NK-92 (cell line): ENCODE results near the gene IPMK.
"Not testable (repeated sequence)": the region's sequence is repeated elsewhere in the genome, so short reads cannot be mapped to it uniquely, and the experiment has no call there.

Experiments used
- DNase-seq: peaks from one replicate; lab custom pipeline; 2025; ENCODE audit not compliant: unreplicated experiment; lab: John Stamatoyannopoulos, UW

The IPMK gene

DNA sequence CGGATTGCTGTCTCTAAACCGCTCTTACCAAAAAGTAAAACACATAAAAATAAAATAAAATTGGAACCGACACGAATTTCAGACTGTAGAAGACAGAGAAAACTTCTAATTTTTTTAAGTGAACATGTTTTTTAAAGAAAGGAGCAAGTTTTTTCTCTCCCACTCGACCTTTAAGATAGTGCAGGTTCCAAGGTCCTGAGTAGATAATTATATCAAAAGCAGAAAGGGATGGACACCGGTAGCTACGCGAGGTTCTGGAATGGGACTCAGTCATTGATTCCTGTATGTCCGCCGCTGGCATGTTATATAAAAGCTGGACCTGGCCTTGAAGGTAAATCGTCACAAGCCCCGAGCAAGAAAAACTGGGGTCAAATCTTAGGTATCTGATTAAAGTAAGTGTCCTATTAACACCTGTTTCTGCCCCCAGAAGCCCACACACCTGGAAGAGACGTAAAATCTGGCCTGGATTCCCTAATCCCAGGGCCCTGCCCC, 806 bp upstream of the IPMK start:
- DNase-seq: no peak

DNA sequence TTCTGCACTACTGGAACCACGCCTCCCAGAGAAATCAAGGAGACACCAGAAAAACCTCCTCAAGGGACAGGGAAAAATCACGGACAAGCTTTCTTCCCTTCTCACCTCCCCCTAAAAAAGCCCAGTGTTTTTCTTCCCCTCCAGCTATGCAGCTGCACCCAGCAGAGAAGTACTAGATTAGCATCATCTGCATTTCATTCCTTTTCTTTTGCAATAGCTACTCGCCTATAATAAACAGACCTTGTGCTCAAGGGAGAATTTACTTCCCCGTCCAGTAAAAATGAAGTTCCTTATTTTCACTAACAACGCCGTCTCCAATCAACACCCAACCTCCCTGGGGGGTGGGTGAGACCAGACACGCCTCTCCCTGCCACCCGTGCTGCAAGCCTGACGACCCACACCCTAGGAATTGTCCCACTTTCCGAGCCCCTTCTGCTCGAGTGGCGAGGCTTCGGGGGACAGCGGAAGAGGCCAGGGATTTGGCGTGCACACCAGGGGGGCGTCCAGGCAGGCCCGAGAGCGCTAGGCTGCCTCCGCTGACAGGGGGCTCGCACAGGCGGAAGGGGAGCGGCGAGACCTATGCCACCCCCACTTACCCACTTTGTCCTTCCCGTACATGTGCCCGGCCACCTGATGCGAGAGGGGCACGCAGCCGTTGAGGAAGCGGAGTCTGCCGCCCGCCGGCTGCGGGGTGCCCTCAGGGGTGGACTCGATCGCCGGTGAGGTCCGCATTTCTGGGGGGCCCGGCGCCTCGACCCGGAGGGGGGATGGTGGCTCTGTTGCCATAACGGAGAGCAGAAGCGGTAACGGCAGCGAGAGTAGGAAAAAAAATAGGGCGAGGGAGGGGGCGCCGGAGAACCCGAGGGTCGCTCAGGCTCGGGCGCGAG, 625 bp downstream of the IPMK start:
- DNase-seq: no peak

DNA sequence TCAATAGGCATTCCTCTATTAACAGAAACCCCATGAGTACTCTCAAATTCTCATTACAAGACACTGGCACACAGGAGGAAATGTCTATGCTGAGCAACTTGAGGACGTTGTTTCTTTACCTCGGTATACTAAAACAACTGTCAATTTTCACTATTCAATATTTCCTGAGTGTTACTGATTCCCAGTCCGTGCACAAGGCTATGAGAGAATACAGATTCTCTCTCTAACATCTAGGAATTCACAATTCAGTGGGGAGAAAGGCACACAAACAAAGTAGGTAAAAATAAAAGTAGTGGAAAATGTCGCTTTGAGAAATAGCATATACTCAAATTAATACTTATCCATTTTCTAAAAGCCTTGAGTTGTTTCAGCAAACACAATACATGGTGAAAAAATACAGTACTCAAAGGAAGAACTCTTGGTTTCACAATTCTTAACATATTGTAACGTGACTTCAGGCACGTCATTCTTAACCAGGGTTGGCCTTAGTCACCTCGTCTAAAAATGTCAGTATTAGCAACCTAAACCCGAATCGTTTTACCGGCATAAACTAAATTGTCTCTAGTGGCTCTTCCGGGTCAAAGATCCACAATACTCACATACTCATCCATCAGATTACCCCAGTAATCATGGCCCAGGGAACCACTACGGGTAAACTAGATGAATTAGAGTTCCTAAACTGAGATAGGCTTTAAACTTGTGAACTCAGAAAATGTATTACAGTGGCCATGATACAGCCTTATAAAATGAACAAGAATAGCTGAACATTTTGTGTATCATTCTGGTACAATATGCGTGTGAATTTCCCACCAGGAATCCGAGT, 1.5 kb downstream of the IPMK start:
- DNase-seq: no peak

DNA sequence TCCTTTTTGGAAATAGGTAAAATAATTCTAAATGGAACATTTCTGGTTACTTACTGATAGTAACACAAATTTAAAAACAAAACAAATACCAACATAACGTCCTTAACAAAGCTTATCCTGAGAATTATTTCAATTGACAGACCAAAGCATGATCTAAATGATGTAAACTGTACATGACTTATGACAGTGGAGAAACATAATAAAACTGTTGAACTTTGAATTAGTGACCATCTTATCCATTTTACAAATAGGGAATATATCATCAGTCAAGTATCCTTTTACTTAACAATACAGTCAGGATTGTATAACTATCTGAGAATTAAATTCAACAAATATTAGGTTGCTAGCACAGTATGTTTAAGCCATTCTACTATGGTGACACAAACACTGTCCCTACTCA, 2.4 kb downstream of the IPMK start:
- no peak for DNase-seq

DNA sequence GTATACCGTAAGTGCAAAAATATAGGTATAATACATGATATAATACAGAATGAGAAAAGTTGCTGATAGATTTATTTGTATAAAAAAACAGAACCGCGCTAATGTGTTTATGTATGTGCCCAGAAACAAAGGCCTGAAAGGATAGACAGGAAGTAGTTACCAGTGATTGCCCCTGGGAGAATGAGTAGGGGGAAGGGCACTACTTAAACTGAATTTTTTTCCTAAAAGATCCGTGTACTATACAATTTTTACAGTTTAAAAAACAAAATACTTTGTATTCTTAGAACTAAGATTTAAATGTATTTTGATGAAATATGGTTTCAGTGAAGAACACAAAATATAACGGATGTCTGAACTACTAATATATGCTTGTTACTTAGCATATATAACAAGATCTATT, 2.9 kb downstream of the IPMK start:
- no peak for DNase-seq

DNA sequence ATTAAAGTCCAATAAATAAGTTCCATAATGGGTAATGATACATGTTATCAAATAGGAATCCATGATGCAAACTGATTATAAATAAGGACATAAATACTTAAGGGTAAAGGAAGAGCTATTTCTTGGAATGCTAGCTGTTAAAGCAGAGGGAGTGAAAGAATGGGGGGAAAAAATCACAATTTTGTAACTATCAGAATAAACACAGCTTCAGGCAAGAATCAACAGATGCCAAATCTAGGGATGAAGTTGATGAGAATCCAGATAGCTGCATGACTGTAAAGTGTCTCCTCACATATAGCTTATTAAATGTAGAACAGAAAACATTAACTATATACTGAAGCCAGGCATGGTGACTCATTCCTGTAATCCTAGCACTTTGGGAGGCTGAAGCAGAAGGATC, 4.9 kb downstream of the IPMK start:
- no peak for DNase-seq

DNA sequence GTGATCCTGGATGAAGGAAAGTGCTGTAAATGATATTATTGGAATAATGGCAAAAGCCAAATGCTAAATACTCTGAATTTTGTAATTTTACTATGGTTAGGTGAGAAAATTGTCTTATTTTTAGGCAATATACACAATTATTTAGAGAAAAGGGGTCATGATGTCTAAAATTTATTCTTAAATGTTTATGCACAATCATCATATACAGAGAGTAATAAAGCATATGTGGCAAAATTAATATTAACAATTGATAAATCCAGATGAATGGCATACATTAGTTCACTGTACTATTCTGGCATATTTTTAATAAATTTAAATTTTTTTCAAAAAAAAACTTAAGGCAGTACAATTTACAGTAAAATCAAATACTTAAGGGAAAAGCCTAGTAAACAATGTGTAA, 7.4 kb downstream of the IPMK start:
- DNase-seq: no peak

DNA sequence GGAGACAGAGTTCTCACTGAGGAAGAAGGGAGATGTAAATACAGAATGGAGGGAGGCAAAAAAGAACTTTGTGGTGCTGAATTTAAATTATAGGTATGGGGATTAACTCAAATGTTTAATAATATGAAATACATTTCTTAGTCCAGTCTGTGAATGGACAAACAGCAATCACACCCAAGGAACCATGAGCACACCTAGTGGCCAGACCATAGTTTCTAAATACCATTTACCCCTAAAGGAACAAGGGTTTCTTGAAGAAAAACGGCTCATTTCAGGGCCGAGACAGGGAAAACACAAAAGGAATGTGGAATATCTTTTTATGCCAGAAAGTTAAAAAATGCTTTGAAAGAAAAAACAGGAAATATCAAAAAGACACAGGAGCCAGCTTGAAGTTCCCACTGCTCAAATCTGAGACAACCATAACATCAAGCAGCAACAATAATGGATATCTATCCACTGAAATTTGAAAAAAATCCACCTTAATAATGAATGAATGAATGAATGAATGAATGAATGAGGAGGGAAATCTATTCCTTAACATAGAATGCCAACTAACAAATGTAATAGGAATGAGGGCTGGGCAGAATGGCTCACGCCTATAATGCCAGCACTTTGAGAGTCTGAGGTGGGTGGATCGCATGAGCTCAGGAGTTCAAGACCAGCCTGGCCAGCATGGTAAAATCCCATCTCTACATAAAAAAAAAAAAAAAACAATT, 8.6 kb downstream of the IPMK start:
- no peak for DNase-seq

DNA sequence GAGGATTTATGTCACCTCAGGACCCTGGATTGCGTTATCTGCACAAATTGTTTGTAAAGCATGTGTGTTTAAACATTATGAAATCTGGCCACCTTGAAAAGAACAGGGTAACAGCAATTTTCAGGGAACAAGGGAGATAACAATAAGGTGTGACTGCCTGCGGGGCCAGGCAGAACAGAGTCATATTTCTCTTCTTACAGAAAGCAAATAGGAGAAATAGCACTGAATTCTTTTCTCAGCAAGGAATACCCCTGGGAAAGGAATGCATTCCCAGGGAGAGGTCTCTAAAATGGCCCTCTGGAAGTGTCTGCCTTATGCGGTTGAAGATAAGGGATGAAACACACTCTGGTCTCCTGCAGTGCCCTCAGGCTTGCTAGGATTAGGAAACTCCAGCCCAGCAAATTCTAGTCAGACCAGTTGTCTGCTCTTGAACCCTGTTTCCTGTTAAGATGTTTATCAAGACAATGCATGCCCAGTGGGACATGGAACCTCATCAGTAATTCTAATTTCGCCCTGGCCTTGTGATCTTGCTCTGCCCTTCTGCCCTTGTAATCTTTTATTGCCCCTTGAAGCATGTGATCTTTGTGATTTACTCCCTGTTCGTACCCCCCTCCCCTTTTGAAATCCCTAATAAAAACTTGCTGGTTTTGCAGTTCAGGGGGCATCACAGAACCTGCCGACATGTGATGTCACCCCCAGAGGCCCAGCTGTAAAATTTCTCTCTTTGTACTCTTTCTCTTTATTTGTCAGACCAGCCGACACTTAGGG, 11.5 kb downstream of the IPMK start:
- not testable (repeated sequence) for DNase-seq

DNA sequence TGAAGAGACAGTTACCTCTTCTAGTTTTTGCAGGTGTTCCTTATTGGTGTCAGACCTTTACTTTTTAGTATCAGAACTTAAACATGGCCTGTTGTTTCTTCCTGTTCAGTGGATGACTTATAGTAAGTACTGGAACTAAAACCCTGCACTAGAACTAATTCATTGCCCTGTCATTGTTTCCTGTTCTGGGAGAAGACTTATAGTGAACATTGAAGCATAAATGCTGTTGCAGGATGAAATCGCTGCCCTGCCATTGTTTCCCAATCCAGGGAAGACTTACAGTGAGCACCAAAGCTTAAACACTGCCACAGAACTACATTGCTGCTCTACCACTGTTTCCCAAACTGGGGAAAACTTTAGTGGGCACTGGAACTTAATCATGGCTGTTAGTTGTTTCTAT, 13.1 kb downstream of the IPMK start:
- DNase-seq: no peak

DNA sequence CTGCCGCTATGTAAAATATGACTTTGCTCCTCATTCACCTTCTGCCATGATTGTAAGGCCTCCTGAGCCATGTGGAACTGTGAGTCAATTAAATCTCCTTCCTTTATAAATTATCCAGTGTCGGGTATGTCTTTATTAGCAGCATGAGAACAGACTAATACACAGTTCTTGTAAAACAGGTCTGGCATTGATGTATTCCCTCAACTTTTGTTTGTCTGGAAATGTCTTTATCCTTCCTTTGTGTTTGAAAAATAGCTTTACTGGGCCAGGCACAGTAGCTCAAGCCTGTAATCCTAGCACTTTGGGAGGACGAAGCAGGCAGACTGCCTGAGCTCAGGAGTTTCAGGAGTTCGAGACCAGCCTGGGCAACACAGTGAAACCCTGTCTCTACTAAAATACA, 14.5 kb downstream of the IPMK start:
- no peak for DNase-seq

DNA sequence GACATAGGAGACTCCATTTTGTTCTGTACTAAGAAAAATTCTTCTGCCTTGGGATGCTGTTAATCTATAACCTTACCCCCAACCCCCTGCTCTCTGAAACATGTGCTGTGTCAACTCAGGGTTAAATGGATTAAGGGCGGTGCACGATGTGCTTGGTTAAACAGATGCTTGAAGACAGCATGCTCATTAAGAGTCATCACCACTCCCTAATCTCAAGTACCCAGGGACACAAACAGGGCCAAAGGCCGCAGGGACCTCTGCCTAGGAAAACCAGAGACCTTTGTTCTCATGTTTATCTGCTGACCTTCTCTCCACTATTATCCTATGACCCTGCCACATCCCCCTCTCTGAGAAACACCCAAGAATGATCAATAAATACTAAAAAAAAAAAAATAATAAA, 23.0 kb downstream of the IPMK start:
- DNase-seq: not testable (repeated sequence)

DNA sequence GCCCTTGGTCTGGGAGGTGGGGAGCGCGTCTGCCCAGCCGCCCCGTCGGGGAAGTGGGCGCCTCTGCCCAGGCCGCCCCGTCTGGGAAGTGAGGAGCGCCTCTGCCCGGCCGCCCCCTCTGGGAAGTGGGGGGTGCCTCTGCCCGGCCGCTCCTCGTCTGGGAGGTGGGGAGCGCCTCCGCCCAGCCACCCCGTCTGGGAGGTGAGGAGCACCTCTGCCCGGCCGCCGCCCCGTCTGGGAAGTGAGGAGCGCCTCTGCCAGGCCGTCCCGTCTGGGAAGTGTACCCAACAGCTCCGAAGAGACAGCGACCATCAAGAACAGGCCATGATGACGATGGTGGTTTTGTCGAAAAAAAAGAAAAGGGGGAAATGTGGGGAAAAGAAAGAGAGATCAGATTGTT, 23.5 kb downstream of the IPMK start:
- not testable (repeated sequence) for DNase-seq

DNA sequence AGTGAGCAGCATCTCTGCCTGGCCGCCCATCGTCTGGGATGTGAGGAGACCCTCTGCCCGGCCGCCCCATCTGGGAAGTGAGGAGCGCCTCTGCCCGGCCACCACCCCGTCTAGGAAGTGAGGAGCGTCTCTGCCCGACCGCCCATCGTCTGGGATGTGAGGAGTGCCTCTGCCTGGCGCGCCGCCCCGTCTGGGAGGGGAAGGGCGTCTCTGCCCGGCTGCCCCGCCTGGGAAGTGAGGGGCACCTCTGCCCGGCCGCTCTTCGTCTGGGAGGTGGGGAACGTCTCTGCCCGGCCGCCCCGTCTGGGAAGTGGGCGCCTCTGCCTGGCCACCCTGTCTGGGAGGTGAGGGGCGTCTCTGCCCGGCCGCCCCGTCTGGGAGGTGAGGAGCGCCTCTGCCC, 23.9 kb downstream of the IPMK start:
- DNase-seq: not testable (repeated sequence)

DNA sequence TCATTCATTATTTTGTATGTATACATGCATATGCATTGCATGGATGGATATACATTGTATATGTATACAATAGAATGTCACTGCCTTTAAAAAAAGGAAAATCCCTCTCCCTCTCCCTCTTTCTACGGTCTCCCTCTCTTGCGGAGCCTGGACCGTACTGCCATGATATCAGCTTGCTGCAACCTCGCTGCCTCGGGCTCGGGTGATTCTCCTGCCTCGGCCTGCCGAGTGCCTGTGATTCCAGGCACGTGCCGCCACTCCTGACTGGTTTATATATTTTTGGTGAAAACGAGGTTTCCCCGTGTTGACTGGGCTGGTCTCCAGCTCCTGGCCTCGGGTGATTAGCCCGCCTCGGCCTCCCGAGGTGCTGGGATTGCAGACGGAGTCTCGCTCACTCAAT, 24.4 kb downstream of the IPMK start:
- no peak for DNase-seq

DNA sequence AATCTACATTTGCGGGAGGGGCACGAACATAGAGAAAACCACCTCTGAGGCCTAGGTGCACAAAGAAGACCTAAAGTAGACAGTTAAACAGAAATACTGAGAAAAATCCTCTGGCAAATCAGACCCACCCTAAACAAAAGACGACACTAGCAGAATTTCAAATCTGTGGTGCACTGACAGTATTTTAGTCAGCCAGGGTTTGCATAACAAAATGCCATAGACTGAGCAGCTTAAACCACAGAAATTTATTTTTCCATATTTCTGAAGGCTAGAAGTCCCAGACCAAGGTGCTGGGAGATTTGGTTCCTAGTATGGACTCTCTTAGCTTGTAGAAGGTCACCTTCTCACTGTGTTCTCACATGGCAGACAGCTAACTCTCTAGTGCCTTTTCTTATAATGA, 26.3 kb downstream of the IPMK start:
- no peak for DNase-seq

DNA sequence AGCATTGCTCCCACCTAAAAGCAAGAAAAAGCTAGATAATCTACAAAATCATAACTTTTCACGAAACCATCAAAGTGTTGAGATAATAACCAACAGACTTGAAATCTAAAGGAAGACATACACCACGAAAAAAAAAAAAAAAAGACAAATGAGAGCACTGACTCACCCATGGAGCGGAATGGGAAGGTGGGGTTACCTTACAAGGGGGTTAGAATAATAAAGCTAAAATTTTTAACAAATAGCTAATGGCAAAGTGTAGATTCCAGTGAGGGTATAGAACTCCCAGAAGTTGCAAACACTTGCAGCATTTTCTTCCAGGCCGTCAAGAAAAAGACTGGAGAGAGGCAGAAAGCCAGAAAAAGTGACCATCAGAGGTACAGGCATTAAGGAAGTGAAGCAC, 27.2 kb downstream of the IPMK start:
- no peak for DNase-seq

DNA sequence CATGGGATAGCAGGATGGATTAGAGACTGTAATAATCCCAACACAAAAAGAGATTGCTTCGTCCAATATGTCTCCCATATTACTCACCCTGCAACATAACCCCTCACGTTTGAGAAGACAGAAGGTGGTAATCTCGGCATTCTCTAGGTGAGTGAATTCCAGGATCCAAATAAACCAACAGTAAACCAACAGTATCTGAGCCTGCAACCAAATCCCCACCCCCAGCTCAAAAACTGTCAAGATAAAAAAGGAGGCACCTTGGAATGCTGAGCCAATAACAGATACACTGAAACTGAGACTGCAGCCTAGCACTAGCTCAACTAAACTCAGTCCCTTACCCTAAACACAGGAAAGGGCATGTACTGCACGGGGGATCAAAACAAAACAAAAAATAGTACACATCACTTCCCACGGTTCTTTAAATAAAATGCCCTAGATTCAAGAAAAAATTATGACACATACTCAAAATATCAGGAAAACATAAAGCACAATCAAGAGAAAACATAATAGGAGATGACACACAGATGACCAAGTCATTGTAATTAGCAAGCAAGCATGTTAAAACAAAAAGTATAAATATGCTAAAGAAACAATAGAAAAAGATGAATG, 28.0 kb downstream of the IPMK start:
- DNase-seq: no peak

DNA sequence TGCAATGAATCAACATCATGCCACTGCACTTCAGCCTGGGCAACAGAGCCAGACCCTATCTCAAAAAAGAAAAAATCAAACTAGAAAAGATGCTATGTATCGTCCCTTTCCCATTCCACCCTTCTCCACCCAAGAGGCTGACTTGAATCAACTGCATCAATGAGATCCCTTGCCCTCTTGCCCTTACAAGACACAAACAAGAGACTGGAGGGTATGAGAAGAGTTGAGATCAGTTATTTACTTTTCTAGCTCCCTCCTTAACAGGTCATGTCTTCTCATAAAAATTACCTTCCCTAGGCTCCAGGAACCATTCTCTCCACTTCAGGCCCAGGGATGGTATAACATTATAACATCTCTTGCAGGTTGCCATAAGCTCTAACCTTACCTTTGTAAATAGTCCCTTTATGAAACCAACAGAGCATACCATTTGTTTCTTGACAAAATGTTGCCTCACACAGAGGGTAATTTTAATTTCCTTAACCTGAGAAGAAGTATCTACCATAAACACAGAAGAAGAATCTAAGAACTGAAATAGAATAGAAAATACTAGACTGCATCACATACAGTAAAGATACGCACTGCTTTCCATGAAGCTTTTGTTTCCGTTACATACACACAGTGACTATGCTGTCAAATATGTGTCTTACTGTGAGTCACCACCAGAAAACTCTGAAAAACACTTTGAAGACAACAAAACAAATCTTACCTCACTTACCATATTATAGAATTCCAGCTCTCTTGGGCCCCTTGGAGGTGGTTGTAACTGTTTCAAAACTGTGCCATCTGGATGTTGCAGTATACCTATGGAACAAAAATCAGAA, 30.5 kb downstream of the IPMK start:
- DNase-seq: no peak
